Measurements from ENCODE around the gene DSE.
A peak's percentile ranks its signal among the peaks of the same experiment; 100 is the strongest.

Gene DSE

DNA sequence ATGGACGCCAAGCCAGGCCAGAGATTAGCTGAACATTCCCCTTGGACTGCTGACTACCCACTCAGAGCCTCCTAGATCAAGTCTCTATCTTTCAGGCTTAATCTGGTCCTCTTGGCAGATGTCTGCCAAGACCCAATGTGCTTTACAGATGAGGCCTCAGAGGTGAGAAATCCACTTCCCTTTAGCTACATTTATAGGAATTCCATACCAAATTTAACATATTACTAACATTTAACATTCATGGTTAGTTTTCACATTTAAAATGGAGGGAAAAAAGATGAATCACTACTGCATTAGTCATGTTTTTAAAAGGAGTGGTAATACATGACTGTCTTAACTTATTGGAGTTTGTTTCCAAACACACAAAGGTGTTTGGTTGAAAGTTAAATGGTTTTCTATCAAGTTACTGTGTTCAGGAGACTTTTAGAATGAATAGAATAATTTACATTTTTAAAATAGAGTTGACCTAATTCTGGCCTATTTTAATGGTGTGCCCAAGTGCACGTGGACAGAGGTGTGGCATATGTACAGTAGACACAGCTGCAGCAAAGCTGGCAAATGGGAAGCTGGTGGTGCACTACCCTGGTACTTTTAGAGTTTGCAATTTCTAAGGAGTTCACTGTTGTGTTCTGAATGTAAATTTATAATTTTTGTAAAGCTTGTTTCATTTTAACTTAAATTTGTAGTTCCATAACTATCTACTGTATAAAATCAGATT is 48.5 kb downstream of the DSE start:
- no peak for DNase-seq

DNA sequence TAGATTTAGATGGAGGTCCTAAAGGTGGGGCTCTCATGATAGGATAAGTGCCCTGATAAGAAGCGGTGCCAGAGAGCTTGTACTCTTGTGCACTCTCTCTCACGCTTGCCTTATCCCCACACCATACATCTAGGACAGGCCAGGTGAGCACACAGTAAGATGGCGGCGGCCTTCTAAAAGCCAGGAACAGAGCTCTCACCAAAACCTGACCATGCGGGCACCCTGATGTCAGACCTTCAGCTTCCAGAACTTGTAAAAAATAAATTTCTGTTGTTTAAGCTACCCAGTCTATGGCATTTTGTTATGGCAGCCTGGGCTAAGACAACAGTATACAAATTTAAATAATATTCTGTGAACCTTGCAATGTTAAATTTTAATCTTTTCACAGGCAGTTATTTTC is 49.6 kb downstream of the DSE start:
- DNase-seq: no peak

DNA sequence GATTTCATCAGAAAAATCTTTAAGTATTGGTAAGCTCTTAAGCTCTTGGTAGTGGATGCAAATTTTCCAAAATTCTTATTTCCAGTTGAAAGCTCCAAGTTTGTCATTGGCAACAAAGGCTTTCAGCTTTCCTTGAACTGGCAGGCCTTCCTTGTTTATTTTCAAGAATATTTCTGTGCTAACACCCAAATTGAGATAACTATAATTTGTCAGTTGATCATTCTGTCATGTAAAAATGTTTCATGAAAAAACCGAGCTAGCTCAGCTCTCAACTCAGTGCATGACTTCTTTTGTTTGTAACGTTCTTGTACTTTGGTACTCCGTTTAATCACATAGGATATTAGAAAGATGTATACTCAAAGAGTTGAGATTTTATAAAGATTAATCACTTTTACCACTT is 51.5 kb downstream of the DSE start:
- DNase-seq: no peak

DNA sequence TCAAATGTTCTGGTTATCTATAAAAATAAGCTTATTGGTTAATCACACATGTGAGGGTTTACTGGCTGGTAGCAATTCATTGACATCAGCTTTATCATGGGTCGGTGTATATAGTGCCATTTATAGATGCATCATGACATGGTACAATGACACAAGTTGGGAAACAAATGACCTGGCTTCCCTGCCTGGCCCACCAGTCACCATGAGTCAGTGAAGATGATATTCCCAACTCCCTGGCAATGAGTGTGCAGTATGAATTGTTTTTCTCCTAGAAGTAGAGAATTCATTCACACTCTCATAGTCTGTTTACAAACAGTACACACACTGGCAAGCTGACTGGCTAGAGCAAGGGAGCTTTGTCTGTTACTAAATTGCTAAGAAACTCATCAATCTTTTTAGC is 53.3 kb downstream of the DSE start:
- no peak for DNase-seq

DNA sequence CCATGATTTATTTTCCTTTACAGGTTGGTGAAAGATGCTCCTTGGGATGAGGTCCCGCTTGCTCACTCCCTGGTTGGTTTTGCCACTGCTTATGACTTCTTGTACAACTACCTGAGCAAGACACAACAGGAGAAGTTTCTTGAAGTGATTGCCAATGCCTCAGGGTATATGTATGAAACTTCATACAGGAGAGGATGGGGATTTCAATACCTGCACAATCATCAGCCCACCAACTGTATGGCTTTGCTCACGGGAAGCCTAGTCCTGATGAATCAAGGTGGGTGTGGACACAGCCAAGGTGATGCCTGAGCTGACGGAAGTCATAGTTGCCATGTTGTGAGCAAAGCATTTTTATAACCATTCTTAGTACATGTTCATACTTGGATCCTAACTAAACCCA is 55.8 kb downstream of the DSE start:
- DNase-seq: no peak

DNA sequence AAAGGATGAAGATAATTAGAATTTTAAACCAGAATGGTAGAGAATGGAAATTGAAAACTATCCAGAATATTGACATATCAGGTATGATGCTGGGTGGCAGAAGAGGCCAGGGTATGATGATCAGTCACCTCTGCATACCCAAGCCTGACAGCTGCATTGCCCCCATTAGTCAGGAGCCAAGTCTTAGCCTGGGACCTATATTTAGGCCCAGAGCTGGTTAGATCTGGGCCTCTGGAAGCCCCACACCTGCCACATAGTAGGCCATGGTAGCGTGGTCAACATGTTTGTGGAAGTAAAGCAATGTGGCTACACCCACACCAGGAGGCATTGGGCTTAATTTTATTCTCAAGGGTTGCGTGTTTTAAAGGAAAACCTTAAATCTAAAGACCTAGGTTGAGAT is 58.4 kb downstream of the DSE start:
- DNase-seq: no peak

DNA sequence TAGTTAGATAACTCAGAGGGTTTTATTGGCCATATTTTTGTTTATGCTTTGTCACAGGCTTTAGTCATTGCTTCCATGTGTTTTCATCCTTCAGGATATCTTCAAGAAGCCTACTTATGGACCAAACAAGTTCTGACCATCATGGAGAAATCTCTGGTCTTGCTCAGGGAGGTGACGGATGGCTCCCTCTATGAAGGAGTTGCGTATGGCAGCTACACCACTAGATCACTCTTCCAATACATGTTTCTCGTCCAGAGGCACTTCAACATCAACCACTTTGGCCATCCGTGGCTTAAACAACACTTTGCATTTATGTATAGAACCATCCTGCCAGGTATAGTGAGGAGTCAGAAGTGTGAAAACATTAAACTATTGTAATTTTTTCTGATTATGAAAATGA is 60.1 kb downstream of the DSE start:
- no peak for DNase-seq

DNA sequence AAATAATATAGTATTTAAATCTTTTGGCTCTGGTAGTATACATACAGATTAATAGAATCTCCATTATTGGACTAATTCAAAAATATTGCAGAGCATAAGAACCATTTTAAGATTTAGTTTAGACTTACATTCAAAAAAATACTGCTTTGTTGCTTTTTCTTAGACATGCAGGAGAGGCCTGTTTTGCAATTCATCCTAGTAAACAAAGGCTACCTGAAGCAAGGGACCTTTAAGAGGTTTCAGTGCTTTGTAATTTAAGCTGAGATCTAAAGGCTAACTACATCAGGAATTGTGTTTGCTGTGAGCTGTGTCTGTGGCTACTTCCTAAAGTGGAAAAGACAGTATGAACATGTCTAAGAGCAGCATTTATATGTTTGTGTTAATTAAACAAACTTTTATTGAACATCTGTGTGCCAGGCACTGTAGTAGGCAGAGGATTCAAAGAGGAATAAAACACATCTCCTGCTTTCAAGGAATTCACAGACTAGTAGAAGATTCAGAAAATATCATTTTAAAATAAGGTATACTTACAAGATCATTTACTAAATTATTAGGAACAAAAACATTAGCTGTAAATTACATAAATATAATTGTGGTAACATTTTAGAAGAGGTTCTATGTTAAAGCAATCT is 61.3 kb downstream of the DSE start:
- no peak for DNase-seq

DNA sequence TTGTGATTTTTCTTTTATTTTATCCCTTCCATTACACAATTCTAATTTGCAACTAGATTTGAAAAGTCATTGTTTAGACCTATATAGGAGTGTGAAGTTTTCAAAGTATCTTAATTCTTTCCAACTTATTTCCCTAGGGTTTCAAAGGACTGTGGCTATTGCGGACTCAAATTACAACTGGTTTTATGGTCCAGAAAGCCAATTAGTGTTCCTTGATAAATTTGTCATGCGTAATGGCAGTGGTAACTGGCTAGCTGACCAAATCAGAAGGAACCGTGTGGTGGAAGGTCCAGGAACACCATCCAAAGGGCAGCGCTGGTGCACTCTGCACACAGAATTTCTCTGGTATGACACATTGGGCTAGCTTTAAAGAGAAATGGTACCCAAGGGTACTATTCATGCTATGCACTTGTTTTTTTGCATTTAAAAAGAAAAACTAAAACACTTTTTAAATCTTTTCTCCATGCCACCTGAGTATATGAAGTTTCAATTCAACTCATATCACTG is 62.5 kb downstream of the DSE start:
- DNase-seq: no peak

DNA sequence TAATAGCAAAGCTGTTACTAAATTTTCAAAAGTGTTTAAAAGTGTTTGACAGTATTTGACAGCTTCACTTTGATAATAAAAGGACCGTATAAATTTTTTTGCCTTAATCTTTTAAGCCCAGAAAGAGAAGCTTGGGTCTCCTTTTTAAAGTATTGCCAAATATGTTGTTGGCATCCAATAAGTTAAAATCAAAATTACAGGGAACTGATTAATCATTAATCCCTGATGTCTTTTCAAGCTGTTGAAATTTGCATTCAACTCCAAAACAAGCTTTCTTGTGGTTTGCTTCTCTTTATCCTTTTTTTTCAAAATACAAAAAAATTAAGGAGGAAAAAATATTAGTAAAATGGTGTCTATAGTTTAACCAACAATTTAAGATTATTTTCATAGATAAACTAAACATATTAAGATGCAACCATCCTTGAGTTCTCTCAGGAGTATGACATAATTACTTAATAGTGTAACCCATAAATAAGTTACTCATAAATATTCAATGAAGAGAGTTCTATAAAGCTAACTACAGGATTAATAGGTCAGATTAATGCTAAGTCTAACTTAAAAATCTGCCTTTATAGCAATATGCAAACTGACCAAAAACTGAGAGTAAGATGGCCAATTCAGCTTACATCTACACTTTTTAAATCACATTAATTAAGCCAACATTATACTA is 63.4 kb downstream of the DSE start:
- DNase-seq: no peak

DNA sequence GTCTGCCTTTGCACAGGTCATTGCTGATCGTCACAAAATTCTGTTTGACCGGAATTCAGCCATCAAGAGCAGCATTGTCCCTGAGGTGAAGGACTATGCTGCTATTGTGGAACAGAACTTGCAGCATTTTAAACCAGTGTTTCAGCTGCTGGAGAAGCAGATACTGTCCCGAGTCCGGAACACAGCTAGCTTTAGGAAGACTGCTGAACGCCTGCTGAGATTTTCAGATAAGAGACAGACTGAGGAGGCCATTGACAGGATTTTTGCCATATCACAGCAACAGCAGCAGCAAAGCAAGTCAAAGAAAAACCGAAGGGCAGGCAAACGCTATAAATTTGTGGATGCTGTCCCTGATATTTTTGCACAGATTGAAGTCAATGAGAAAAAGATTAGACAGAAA is 65.8 kb downstream of the DSE start:
- DNase-seq: no peak

DNA sequence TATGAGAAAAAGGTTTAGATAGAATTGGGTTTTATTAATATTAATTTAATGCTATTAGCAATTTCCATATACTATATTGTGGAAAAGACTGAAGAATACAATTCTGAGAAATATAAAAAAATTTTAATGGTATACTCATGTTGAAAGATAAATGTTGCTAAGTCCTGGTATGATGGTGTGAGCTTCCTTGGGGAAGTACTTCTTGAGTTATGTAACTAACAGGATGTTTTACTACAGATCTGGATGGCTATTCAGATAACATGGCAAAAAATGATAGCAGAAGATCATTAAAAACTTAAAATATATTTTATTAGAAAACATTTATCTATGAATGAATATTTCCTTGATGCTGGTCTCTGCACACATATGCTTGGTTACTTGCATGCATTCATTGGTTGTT is 66.9 kb downstream of the DSE start:
- DNase-seq: no peak

DNA sequence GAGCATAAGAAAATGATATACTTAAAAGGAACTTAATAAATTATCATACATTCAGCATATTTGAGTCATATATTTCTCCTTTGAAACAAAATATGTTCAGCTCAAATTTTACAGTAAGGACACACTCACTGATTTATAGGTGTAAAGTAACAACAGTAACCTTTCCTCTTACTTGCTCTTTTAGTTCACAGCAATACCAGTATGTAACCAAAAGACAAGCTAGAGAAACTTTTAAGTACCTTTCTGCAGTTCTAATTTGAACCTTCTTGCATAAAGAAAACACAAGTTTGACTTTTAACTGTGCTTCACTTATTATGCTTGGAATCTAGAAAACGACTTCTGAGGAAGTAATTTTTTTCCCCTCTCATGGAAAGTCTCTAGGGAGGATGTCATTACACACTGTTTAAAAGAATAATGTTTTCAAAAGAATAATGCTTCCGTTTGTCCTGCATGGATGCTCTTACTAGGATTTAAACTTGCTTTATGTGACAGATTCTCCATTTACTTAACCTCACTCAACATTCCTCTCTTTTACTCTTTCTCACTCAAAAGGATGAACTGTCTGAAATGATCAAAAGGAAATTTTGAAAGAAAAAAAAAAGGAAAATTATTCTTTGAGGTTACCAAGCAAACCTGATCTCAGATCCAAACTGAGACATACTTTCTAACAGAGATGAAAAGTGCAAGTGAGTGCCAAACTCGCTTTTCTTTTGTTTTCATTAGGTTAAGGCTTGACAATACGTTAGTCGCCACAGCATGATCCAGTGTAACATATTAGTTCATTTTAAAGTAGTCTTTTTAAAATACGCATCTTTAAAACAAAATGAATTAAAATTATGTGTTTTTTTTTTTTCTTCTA is 68.1 kb downstream of the DSE start:
- DNase-seq: no peak

DNA sequence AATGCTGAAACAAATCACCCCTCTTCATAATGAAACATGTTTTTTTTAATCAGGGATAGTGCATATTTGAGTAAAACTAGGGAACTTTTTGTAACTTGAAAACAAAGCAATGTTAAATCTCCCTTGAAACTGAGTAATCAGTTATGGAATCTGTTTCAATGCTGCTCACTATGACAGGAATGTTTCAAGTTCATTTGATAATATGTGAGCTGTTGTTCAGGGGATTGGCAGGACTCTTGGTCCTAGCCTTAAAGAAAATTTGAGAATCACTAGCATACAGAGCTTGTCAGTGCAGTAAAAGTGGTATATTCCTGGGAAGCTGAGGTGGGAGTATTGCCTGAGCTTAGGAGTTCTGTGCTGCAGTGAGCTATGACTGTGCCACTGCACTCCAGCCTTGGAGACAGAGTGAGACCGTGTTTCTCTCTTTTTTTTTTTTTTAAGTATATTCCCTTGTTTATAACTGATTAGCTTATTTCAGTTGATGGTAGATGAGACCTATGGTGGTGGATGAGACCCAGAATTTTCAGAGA is 68.8 kb downstream of the DSE start:
- no peak for DNase-seq

DNA sequence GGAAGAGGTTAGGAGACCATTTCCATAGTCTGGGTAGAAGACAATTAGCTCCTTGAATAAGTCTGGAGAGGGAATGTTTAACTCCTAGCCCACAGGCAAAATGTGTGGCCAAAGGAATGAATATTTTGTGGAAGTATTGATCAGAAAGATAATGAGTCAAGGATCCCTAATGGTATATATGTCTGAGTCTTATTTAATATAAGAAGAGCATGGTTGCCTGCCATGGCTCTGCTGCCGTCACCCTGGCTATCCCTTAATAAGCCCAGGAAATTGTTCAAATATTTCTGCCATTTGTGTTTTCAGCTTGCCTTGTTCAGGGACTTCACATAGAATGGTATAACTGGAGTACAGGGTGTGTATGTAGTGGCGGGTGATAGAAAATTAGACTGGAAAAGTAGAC is 72.4 kb downstream of the DSE start:
- no peak for DNase-seq

DNA sequence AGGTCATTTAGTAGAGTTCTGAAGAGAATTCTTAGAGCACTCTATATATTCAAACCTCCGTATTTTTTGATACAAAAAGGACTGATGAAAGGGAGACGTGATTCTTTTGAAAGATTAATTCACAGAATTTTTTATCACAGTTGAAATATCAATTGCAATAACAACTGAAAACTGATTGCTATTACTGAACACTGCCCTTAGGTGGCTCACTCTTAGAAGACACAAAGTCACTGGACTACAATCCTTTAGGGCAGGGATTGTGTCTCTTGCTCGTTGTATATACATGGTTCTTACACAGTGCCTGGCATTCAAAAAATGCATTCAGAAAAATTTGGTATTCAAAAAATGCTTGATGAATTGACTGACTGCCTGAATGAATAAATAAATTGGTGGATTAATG is 73.3 kb downstream of the DSE start:
- peak in 1 of 2 experiments; percentile 19 for DNase-seq

DNA sequence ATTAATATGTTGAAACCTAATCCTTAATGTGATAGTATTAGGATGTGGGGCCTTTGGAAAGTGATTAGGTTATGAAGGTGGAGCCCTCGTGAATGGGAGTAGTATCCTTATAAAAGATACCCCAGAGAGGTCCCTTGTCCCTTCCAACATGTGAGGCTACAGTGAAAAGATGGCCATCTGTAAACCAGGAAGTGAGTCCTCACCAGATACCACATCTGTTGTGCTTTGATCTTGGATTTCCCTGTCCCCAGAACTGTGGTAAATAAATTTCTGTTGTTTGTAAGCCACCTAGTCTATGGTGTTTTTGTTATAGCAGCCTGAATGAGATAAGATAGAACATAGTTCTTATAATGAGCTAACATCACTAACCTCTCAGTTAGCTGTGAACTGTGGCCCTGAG is 73.8 kb downstream of the DSE start:
- DNase-seq: no peak

DNA sequence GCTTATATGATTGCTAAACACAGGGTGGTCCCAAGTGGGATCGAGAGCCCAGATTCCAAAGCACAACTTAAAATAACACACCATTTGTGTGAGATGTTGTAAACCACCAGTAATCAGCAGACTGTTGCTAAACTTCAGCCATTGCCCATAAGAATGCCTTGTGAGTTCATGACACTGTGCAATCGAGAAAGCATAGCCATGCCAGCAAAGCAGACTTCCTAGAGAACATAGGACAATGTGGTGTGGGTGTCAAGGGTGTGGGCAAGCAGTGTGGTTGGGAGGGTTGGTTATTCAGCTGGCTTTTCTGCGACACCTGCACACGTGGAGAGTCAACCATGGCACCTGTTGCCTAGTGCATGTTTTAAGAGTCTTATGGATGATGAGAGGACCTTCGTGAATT is 74.4 kb downstream of the DSE start:
- no peak for DNase-seq

DNA sequence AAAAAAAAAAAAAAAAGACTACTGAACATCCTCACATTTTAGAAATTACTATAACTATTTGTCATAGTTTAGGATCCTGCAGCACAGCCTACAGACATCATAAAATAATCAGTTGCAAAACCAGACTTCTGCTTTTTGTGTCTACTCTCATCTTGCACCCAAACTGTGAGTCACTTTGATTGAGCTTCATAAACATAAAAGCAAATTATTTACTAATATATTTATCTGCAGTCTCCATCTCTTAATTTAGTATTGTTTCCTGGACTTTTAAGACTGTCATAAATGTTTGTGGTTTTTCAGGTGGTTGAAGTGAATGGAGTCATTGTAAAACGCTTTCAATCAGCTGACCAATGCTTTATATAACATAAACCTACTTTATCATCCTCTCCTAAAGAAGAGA is 75.7 kb downstream of the DSE start:
- DNase-seq: no peak

DNA sequence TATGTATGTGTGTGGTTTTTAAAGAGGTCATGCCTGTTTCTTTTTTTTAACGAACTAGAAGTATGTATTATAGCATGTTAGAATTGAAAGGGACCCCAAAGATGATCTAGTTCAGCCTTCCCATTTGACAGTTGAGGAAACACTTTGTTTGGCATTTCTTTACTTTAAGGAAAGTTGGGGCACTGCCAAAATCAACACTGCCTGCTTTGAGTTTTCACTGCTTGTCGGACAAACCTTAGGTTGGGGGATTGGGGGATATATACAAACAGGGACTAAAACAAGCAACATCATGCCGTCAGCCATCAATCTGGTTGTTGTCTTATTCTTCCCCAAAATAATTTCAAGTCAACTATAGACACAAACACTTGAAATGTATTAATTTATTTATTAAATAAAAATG is 76.3 kb downstream of the DSE start:
- DNase-seq: no peak

DNA sequence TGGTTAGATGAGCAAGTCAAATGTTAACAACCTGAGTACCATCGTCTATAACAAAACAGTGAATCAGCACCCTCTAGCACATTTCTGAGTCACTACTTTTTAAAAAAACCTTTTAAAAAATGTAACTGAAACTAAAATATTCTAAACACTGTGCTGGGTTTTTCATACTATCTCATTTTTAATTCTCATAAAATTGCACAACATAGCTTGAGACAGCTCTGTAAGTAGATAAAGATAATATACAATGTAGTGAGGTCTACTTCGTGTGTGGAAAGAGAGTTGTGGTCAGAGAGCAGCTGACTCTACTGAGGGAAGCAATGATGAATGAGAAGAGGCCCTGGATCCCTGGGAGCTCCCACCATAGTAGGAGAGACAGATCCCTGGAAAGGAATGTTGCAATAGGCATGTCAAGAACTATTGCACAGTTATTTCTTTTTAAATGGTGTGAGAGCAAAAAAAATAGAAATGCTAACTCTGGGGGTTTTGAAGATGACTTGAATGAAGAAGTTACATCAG is 76.8 kb downstream of the DSE start:
- no peak for DNase-seq

DNA sequence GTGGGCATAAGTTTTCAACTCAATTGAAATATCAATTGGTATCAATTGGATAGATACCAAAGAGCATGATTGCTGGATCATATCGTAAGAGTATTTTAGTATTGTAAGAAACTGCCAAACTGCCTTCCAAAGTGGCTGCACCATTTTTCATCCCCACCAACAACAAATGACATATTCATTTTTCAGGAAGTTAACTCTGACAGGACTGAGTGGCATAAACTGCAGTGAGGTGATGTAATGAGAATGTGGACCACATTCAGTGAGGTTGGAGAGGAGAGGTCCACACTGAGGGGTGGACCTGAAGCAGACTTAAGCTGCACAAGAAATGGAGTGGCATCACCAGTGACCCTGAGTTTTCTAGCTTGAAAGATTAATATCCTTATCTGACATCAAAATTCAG is 78.8 kb downstream of the DSE start:
- DNase-seq: no peak

DNA sequence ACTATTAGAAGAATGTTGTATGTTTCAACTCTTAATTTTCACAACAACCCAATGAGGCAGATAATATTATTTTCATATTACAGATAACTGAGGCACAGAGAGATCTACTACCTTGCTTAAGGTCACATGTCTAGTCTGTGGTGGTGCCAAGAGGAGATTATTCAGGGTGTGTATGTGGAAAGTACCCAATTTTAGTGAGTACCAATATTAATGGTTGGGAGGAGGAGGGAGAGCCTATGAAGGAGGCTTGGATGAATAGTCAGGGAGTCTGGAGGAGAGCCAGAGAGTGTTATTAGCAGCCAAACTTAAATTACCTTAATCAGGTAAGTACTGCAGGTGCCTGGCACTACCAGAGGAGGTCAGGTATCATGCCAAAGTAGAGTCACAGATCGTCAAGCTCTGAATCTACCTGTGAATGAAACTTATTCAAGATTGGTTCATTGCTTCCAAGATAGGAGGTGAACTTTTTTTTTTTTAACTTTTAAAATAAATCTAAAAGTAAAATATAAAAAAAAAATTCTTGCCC is 79.5 kb downstream of the DSE start:
- DNase-seq: peak in 1 of 2 experiments; percentile 9

Measured in NCI-H2081 (cell line).